ENCODE data around the gene NAT8.
"Not testable (repeated sequence)": the region's sequence is repeated elsewhere in the genome, so short reads cannot be mapped to it uniquely, and the experiment has no call there.

Gene NAT8

DNA sequence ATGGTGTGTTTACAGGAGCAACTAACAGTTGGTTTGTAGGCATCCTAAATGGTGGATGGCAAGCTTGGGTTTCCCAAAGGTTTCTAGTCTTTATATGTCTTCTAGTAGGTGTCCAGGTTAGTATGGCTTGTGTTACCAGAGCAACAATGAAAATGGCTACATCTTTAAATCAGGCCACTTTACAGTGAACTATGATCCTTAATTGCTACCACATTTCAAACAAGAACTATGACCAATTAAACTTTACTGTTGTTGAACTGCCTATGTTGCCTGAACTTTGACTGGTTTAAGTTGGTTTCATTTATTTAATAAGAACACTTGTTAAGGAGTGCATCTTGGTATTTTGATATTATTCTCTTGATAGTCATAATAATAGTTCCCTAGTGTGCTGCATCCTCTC, 5.2 kb downstream of the NAT8 start:
- not testable (repeated sequence) for DNase-seq (ENCODE audit: low read depth)

DNA sequence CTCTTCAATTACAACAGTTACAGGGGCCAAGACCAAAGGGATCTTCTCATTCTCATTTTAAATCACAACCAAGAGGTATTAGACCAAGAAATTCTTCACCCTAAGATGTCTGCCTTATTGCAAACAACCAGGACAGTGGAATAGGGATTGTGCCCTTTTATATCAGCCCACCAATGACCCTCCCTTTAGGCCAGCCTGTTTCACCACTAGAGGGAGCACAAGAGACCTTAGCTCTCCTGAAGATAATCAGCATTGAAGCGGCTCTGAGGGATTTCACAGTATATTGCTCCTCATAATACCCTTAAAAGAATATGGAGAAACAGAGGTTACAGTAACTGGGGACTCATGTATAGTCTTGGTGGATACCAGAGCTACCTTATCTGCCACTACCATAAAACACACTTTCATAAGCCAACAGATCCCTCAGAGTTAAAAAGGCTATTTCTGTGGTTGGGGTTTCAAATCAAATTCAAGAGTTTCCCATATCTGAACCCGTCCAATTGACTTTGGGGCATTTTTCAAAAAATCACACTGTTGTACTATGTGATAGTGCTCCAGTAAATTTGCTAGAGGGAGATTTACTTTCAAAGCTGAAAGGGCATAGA, 11.5 kb downstream of the NAT8 start:
- DNase-seq (ENCODE audit: low read depth) = not testable (repeated sequence)

DNA sequence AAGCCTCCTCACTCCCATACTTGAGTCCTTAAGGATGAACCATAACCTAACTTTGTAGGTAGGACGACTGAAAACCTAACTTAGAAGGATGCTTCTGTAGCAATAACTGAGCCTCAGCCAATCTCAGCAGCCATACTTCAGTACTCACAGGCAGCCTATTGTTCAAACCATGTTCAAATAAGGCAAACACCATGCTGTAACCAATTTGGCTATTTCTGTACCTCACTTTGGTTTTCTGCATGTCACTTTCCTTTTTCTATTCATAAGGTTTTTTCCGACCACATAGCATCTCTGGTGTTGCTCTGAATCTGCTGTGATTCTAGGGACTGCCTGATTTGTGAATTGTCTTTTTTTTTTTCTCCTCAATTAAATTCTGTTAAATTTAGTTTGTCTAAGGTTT, 13.7 kb downstream of the NAT8 start:
- DNase-seq (ENCODE audit: low read depth) = not testable (repeated sequence)

DNA sequence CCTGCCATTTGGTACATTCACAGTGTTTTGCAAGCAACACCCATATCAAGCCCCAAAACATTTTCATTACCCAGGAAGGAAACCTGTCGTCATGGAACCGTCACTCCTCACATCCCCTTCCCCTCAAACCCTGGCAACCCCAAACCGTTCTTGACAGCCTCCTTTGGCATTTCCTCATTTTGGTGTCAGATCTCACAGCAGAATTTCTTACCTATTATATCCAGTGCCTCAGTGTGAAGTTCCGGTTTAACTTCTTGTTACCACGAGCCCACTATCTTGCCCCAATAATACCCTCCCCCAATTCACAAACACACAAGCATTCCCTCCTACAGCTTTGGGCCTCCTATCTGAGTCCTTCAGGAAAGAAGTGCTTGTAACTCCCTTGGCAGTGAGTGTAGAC, 16.0 kb downstream of the NAT8 start:
- DNase-seq (ENCODE audit: low read depth) = not testable (repeated sequence)

DNA sequence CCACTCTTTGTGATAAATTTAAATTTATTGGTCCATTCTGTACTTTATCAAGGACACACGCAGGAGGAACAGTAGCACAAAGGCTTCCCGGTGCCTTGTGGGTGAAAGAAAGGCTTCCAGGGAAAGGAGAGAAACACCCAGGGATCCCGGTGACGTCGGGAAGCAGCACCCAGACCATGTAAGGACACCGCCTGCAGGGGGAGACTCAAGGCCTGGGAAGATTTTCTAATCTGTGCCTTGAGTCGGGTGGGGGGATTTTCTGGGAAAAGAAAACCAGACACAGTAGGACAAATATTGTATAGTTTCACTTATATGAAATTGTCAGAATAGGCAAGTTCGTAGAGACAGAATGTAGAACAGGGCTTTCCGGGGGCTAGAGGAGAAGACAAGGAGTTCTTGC, 17.6 kb downstream of the NAT8 start:
- DNase-seq (ENCODE audit: low read depth) = not testable (repeated sequence)

DNA sequence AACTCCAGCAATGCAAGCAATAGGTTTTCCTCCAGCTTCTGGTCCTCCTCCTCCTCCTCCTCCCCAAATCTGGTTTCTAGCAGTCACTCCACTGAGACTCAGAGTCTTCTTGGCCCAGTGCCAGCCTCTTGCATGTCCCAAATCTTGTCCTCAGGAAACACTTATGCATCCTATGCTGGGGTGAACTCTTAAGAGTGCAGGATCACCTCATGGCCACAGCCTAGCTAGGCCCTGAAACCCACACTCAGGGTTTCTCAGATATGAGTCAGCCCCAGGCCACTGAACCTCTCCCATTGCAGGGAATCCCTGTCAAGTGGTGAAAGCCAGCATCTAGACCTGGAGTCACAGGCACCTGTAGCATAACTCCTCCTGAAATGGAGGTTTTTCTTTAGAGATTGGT, 18.2 kb downstream of the NAT8 start:
- DNase-seq (ENCODE audit: low read depth) = not testable (repeated sequence)

DNA sequence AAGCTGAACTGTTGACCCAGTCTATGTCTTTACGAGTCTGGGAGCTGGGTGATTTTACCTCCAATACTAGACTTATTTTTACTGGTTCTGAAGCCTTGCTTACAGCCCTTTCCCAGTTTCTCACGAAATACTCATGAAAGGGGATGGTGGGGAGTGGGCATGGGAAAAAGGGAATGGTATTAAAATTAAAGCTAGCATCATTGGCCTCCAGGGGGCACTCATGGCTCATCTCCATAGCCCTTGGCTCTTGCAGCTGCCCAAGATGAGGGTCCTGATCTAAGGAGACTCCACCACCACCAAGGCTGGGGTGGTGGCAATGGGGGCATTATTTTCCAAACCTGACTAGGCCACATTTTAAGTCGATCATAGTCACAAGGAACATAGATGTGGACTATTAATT, 22.3 kb downstream of the NAT8 start:
- DNase-seq (ENCODE audit: low read depth) = not testable (repeated sequence)

DNA sequence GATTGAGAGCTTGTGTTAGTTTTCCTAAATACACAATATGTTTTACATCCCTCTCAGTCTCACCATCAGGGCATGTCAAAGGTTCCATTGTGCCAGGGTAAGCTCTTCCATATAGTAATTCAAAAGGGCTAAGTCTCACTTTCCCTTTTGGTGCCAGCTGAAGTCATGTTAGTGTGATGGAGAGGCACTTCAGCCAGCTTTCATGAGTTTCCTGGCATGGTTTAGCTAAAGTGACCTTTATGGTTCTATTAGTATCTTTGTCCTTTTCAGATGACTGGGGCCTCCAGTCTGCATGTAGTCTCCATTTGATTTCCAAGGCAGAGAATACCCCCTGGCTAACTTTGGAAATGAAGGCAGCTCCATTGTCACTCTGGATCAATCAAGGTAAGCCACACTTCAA, 27.2 kb downstream of the NAT8 start:
- no peak for DNase-seq (ENCODE audit: low read depth)

DNA sequence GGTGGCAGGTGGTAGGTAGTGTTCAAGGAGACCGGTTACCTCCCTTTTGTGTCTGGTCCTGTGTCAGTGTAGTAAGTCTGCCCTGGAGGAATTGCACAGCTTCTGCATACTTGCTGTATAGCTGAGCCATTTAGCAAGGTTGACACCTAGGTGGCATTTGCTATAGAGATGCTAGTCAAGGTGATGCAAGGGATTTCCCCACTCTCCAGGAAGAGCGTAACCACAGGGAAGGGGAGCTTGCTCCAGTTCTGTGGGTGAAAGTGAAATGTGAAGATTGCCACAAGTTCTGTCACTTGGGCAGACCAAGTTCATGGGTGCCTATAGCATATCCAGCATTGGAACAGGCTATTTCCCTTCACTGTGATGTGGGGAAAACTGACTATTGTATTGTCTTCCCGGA, 28.1 kb downstream of the NAT8 start:
- DNase-seq (ENCODE audit: low read depth) = no peak

DNA sequence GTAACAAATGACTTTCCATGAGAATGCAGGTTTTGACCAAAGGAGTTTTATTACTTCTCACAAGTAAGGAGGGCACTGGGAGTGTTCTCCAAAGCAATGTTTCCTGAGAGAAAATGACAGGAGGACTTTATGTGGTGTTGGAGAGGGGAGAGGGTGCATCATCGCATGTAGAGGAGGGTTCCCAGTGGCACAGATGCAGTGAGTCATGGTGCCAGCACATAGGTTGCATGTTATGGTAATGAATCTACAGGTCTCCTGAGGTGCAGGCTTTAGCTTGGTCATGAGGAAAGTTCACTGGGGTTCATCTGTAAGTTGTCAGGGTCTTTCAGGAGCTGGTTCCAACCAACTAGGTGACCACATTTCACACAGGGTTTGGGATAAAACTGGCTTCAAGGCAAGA, 30.4 kb downstream of the NAT8 start:
- no peak for DNase-seq (ENCODE audit: low read depth)

DNA sequence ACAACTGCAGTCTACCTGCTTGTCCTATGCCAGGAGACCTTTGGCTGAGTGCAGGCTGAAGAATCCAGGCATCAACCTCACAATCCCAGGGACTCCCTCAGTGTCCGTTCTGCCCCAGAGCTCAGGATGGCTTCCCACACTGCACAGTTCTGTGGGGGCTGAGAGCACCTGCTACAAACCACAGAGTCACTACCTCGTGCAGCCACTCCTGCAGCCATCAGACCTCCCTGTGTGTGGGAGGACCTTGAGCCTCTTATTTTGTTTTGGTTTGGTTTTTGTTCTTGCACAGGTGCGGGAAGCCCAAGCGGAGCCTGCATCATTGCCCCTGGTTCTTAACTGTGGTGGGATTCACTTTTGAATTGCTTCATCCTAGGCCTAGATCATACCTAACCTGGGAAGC, 31.0 kb downstream of the NAT8 start:
- no peak for DNase-seq (ENCODE audit: low read depth)

DNA sequence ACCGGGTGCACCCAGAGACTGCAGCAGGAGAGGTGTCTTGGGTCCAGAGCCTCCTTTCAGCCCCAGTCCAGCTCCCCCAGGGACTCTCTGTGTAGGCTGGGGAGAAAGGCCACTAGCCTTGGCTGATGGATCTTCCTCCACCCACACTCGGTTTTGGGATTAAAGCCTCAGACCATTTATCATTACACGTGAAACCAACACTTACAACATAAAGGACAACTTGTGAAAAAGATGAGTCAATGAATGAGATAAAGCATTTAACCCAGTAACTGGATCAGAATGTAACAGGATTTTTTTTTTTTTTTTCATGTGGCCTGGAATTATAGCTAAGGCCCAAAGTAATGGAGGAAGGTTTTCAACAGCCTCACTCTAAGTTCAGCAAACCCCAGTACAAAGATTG, 32.1 kb downstream of the NAT8 start:
- DNase-seq (ENCODE audit: low read depth) = no peak

DNA sequence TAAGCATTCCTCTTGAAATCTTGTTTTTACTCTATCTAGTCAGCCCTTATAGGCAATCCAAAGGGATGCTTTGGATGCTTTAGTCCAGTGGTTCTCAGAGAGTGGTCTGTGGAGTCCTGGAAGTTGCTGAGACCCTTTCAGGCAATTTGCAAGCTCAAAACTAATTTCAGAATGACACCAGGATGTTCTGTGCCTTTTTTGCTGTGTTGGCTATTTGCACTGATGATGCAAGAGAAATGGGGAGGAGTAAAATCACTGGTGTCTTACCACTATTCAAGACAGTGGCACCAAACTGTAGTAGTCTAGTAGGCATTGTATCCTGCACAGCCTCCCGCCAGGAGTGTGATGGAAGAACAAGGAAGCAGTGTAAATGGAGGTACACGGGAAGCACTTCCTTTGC, 37.6 kb downstream of the NAT8 start:
- not testable (repeated sequence) for DNase-seq (ENCODE audit: low read depth)

DNA sequence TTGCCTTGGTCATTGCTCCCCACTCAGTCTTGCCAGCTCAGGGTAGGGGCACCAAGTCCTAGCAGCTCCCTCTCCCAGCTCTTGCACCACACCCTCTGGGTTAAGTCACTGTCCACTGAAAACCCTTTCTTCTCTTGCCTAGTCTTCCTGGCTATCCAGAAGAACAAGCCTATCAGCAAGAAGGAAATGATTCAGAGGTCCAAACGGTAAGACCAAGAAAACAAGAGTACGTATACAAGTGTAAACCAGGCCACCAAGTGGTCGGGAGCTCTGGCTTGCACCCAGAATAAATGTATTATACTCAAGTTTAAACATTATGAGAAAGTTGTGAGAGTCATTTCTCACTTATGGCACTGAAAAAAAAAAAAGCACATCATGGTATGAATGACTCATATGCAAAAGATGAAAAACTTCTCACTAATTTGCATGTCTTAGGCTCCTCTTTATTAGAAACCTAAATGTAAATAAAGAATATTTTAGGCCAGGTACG, 39.1 kb downstream of the NAT8 start:
- DNase-seq (ENCODE audit: low read depth) = not testable (repeated sequence)

DNA sequence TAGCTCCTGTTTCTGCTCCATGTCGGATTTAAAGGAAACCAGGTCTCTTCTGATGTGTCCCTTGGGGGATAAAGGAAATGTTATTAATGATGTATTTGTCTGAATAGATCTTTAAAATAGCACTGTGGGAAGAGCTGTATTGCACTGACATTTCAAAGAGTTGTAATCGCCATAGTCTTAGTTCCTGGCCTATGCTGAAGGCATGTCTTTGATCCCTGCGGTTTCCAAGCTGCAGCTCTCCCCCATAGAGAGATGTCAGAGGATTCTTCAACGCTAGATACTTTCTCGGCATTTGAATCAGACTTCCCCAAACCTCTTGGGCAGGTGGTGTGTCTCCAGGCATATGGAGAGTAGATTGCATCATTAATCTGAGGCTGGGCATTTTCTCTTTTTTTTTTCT, 40.4 kb downstream of the NAT8 start:
- no peak for DNase-seq (ENCODE audit: low read depth)

DNA sequence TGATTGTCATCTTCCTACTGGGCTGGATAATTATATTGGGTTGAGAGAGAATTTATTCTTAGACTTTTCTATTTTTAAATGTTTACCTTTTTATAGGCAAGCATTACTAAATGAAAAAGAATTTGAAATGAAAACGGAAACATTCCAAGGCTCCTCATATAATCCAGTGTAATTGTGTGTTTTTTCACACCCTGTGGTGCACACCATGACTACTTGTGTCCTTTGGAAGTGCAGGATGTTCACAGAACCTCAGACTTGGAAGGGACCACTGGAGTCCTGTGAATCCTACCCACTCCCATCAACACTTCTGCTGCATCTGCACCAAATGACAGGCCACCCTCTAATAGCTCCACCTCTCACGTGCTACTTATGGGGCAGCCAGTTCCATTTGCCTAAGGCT, 48.0 kb downstream of the NAT8 start:
- DNase-seq (ENCODE audit: low read depth) = no peak

DNA sequence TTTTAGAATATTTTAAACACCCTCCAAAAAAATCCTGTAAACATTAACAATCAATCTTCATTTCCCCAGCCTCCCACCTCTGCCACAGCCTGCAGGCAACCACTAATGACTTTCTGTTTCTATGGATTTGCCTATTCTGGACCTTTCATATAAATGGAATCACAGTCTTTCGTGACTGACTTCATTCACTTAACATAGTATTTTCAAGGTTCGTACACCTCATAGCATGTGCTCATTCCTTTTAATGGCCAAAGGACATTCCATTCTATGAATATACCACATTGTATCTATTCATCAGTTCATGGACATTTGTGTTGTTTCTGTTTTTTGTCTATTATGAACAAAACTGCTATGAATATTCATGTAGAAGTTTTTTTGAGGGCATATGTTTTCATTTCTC, 48.5 kb downstream of the NAT8 start:
- no peak for DNase-seq (ENCODE audit: low read depth)

Data from T-helper 22 cell (primary cell).